A549 (cell line): Measurements from ENCODE around the gene RPP30. TPM values are rescaled to one million over a fixed set of nuclear protein-coding genes. Genes with fewer than 3 reads are reported as not detected.
"Not testable (repeated sequence)": the region's sequence is repeated elsewhere in the genome, so short reads cannot be mapped to it uniquely, and the experiment has no call there.

Source experiments
- ATAC-seq, 2 experiments: fragments of 200-7000 bp in 1 of 2; fragments of >200 bp in 1 of 2; cut with Nextera tagmentation in 1 of 2; cut with Tn5 transposase in 1 of 2; 3 replicates each; pipeline versions ENCODE4 v1.8.0 to v1.9.1; 2018 to 2020; ENCODE audit warnings: mild to moderate bottlenecking in 1 of 2, moderate library complexity in 1 of 2
- CTCF ChIA-PET: fragments of 300-600 bp; sonication (Branson Sonifier 250); formaldehyde crosslinking; extraction: SDS; loops from one replicate; lab custom pipeline; 2021; ENCODE audit warnings: antibody characterized with exemption, inconsistent platforms; lab: Yijun Ruan, JAX
- POLR2A ChIA-PET: fragments of 350-600 bp; formaldehyde crosslinking; extraction: SDS; loops from one replicate; lab custom pipeline; 2021; ENCODE audit warnings: antibody characterized with exemption, inconsistent platforms; lab: Yijun Ruan, JAX
- DNase-seq, 2 experiments: peaks; one replicate each; pipeline versions ENCODE4 v3.0.0 to v3.0.0-alpha.2; 2011 to 2016; ENCODE audit warnings: low read depth in 1 of 2, low spot score in 1 of 2
- FAIRE-seq: peaks from 2 replicates; lab custom pipeline; 2011; peaks lifted over from hg19 to GRCh38; lab: Jason Lieb, UNC
- H3K27ac ChIP-seq, 2 experiments: fragments of >200 bp; sonication (Bioruptor Twin); formaldehyde crosslinking; 3 replicates each; pipeline ENCODE4 v1.5.1; 2016 to 2017
- H3K4me1 ChIP-seq: fragments of >200 bp; sonication (Bioruptor Twin); formaldehyde crosslinking; 3 replicates; pipeline ENCODE4 v1.6.1; 2016
- H3K4me2 ChIP-seq: fragments of >200 bp; sonication (Bioruptor Twin); formaldehyde crosslinking; 3 replicates; pipeline ENCODE4 v1.6.1; 2016
- H3K4me3 ChIP-seq: fragments of >200 bp; sonication (Bioruptor Twin); formaldehyde crosslinking; 3 replicates; pipeline ENCODE4 v1.5.1; 2016
- H3K9me3 ChIP-seq: fragments of >200 bp; sonication (Bioruptor Twin); formaldehyde crosslinking; 3 replicates; pipeline ENCODE4 v1.6.1; 2016
- ESRRA ChIP-seq: fragments of 150-350 bp; IDR thresholded peaks from 2 replicates; pipeline ENCODE4 v1.6.1; 2014; ENCODE audit warnings: mild to moderate bottlenecking, low read length, borderline replicate concordance
- FOSB ChIP-seq: fragments of 250-450 bp; sonication (Bioruptor Pico); IDR thresholded peaks from 2 replicates; pipeline ENCODE4 v1.5.0; 2020; ENCODE audit warnings: mild to moderate bottlenecking, moderate library complexity
- HDAC2 ChIP-seq: fragments of 200-600 bp; sonication (generic); IDR thresholded peaks from 2 replicates; pipeline ENCODE4 v1.6.1; 2016
- HOXB13 ChIP-seq: fragments of 250-450 bp; sonication (Bioruptor Pico); IDR thresholded peaks from 2 replicates; pipeline ENCODE4 v1.5.0; 2020; ENCODE audit warnings: low read depth, mild to moderate bottlenecking, moderate library complexity
- KDM5A ChIP-seq: fragments of 200-600 bp; sonication (generic); IDR thresholded peaks from 2 replicates; pipeline ENCODE4 v1.6.1; 2016; ENCODE audit warnings: antibody characterized with exemption, mild to moderate bottlenecking
- MAFK ChIP-seq: fragments of 450-650 bp; IDR thresholded peaks from 2 replicates; pipeline ENCODE4 v1.6.1; 2014; ENCODE audit not compliant: partially characterized antibody
- POLR2AphosphoS2 ChIP-seq: conservative IDR thresholded peaks from 2 replicates; pipeline ENCODE4 v1.6.1; 2012; ENCODE audit warnings: low read length, improper control_type of control experiment, inconsistent platforms
- RAD21 ChIP-seq, 2 experiments: fragments of >200 bp in 1 of 2; sonication (Bioruptor Twin) in 1 of 2; formaldehyde crosslinking in 1 of 2; IDR thresholded peaks in 1 of 2; conservative IDR thresholded peaks in 1 of 2; 2 replicates in 1 of 2; 3 replicates in 1 of 2; pipeline ENCODE4 v1.6.1; 2012 to 2018; ENCODE audit warnings: inconsistent platforms in 1 of 2
- RARB ChIP-seq: fragments of 250-450 bp; sonication (Bioruptor Pico); IDR thresholded peaks from 2 replicates; pipeline ENCODE4 v1.8.0; 2021; ENCODE audit warnings: mild to moderate bottlenecking, moderate library complexity
- SMC3 ChIP-seq: fragments of >200 bp; sonication (Bioruptor Twin); formaldehyde crosslinking; IDR thresholded peaks from 3 replicates; pipeline ENCODE4 v1.6.1; 2018; ENCODE audit warnings: inconsistent platforms
- TFCP2L1 ChIP-seq: fragments of 250-450 bp; sonication (Bioruptor Pico); IDR thresholded peaks from 2 replicates; pipeline ENCODE4 v1.5.0; 2021; ENCODE audit warnings: mild to moderate bottlenecking
- ZSCAN20 ChIP-seq: fragments of 250-450 bp; sonication (Bioruptor Pico); IDR thresholded peaks from 2 replicates; pipeline ENCODE4 v1.8.0; 2022; ENCODE audit warnings: mild to moderate bottlenecking, moderate library complexity
- WGBS: methylation state at CpG from one replicate; pipeline ENCODE4 v1.1.6; 2017; ENCODE audit errors: missing lambda C conversion rate; 5-methylcytosine and 5-hydroxymethylcytosine counted together
- polyA plus RNA-seq, 4 experiments: library from polyadenylated mRNA; depleted of rRNA in 3 of 4; stranded (reverse); fragments of >200 nt; fragmentation: RNase III in 1 of 4; extraction: RNeasy Plus Mini Kit Qiagen cat#74134 plus additional on column Dnase treatment in 1 of 4; gene quantifications; 2 replicates in 3 of 4; 3 replicates in 1 of 4; pipeline ENCODE4 v1.2.3, GENCODE V29; 2011 to 2017
- TF ChIP-seq, protein P1 (sequence below): IDR thresholded peaks from 2 replicates; pipeline ENCODE4 v1.6.1; 2012
- TF ChIP-seq, protein P2 (sequence below): fragments of 200-600 bp; sonication (generic); IDR thresholded peaks from 2 replicates; pipeline ENCODE4 v1.6.1; 2016; ENCODE audit warnings: antibody characterized with exemption, mild to moderate bottlenecking, moderate library complexity
- TF ChIP-seq, protein P3 (sequence below): fragments of >200 bp; sonication (Bioruptor Twin); formaldehyde crosslinking; IDR thresholded peaks from 3 replicates; pipeline ENCODE4 v1.6.1; 2016
- TF ChIP-seq, protein P4 (sequence below): IDR thresholded peaks from 2 replicates; pipeline ENCODE4 v1.6.1; 2012; ENCODE audit warnings: low read depth, borderline replicate concordance
- TF ChIP-seq, protein P5 (sequence below): fragments of >200 bp; sonication (Bioruptor Twin); formaldehyde crosslinking; IDR thresholded peaks from 3 replicates; pipeline ENCODE4 v1.5.1; 2016

RPP30 gene
- polyA plus RNA-seq, 2 of the 4 experiments (the other 2 are of a cell fraction) = 54.3 to 70.9 TPM

DNA sequence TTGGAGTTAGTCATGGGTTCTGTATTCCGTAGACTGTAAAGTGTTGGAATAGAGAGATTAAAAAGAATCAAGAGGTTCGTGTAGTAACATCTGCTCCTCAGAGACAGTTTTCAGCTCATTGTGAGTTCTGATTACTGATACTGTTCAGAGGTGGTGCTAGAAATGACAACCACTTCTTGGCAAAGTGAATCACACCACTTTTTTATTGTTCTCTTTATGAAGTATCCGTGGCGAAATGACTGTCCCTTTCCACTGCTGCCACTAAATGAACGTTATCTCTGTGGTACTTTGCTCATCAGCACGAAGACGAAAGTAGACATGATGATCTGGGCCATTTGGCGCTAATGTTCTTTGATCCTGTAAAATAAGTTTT lies 860 bp downstream of the RPP30 start:
- POLR2A ChIA-PET = no interaction called here
- 56% methylated on average over 8 of the region's 8 CpGs for WGBS
- peaks cover 7% of the 10 kb centered on the region; the same call in 2 of the 3 replicates for H3K4me1 ChIP-seq
- DNase-seq (no peak), FAIRE-seq (no peak), ATAC-seq (no peak)
- peak overlapping the region; percentile 74 for H3K4me3 ChIP-seq
- H3K27ac ChIP-seq = peak overlapping the region; percentile 75 to 90; a peak in 5 of 6 replicates
- peaks cover 19% of the 10 kb centered on the region for H3K9me3 ChIP-seq
- H3K4me2 ChIP-seq = peak overlapping the region; percentile 88
- CTCF ChIA-PET = interaction anchor here (1.2 to 3.1 kb wide), 5 partner anchors 7 to 122 kb away, joined by 4 to 14 read pairs (median 11); no protein-coding TSS in a partner anchor
- TF ChIP-seq, protein P1, sequence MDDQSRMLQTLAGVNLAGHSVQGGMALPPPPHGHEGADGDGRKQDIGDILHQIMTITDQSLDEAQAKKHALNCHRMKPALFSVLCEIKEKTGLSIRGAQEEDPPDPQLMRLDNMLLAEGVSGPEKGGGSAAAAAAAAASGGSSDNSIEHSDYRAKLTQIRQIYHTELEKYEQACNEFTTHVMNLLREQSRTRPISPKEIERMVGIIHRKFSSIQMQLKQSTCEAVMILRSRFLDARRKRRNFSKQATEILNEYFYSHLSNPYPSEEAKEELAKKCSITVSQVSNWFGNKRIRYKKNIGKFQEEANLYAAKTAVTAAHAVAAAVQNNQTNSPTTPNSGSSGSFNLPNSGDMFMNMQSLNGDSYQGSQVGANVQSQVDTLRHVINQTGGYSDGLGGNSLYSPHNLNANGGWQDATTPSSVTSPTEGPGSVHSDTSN = no peak
- TF ChIP-seq HOXB13 (CRISPR knock-in tag) = no peak
- no peak for TF ChIP-seq KDM5A
- TF ChIP-seq HDAC2 = no peak
- TF ChIP-seq, protein P2, sequence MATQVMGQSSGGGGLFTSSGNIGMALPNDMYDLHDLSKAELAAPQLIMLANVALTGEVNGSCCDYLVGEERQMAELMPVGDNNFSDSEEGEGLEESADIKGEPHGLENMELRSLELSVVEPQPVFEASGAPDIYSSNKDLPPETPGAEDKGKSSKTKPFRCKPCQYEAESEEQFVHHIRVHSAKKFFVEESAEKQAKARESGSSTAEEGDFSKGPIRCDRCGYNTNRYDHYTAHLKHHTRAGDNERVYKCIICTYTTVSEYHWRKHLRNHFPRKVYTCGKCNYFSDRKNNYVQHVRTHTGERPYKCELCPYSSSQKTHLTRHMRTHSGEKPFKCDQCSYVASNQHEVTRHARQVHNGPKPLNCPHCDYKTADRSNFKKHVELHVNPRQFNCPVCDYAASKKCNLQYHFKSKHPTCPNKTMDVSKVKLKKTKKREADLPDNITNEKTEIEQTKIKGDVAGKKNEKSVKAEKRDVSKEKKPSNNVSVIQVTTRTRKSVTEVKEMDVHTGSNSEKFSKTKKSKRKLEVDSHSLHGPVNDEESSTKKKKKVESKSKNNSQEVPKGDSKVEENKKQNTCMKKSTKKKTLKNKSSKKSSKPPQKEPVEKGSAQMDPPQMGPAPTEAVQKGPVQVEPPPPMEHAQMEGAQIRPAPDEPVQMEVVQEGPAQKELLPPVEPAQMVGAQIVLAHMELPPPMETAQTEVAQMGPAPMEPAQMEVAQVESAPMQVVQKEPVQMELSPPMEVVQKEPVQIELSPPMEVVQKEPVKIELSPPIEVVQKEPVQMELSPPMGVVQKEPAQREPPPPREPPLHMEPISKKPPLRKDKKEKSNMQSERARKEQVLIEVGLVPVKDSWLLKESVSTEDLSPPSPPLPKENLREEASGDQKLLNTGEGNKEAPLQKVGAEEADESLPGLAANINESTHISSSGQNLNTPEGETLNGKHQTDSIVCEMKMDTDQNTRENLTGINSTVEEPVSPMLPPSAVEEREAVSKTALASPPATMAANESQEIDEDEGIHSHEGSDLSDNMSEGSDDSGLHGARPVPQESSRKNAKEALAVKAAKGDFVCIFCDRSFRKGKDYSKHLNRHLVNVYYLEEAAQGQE = no peak
- TF ChIP-seq, protein P3, sequence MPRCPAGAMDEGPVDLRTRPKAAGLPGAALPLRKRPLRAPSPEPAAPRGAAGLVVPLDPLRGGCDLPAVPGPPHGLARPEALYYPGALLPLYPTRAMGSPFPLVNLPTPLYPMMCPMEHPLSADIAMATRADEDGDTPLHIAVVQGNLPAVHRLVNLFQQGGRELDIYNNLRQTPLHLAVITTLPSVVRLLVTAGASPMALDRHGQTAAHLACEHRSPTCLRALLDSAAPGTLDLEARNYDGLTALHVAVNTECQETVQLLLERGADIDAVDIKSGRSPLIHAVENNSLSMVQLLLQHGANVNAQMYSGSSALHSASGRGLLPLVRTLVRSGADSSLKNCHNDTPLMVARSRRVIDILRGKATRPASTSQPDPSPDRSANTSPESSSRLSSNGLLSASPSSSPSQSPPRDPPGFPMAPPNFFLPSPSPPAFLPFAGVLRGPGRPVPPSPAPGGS = no peak
- TF ChIP-seq, protein P4, sequence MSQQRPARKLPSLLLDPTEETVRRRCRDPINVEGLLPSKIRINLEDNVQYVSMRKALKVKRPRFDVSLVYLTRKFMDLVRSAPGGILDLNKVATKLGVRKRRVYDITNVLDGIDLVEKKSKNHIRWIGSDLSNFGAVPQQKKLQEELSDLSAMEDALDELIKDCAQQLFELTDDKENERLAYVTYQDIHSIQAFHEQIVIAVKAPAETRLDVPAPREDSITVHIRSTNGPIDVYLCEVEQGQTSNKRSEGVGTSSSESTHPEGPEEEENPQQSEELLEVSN = no peak
- no peak for TF ChIP-seq ESRRA
- TF ChIP-seq TFCP2L1 (CRISPR knock-in tag) = no peak
- no peak for TF ChIP-seq FOSB
- no peak for TF ChIP-seq RARB (CRISPR knock-in tag)
- no peak for TF ChIP-seq RAD21 (conservative IDR thresholded peaks at IDR 0.05 in 1 of 2, IDR thresholded peaks at IDR 0.05 in 1 of 2)
- TF ChIP-seq ZSCAN20 (CRISPR knock-in tag) = no peak
- TF ChIP-seq POLR2AphosphoS2 = no peak

DNA sequence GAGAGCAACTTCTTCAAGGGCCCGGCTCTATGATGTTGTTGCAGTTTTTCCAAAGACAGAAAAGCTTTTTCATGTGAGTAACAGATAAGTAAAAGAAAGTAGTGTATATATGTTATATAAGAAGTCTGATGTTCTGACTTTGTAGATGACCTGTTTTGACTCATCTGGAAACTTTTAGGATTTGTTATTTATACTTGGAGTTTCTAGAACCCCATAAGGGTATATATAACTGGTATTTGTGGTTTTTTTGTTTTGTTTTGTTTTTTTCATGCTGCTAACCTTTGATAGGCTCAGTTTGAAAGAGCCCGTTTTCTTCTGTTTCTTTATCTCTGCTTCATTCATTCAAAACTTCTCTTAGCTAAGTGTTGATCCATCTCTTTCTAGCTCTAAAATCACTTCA lies 7.3 kb downstream of the RPP30 start:
- no peak for TF ChIP-seq MAFK
- TF ChIP-seq RARB (CRISPR knock-in tag) = no peak
- 90% methylated on average over 2 of the region's 2 CpGs for WGBS
- Histone ChIP-seq H3K4me2 (no peak overlapping the region), H3K27ac (no peak overlapping the region), H3K4me3 (no peak overlapping the region), H3K4me1 (no peaks in the 10 kb centered on the region), H3K9me3 (no peaks in the 10 kb centered on the region)
- ChIA-PET POLR2A (no interaction called here), CTCF (interaction anchor here (0.6 to 1.8 kb wide), 16 partner anchors 8 to 1045 kb away, joined by 3 to 13 read pairs (median 4); partner anchors contain the start of genes BTAF1 and RPP30)
- no peak for FAIRE-seq
- no peak for DNase-seq
- no peak for ATAC-seq

DNA sequence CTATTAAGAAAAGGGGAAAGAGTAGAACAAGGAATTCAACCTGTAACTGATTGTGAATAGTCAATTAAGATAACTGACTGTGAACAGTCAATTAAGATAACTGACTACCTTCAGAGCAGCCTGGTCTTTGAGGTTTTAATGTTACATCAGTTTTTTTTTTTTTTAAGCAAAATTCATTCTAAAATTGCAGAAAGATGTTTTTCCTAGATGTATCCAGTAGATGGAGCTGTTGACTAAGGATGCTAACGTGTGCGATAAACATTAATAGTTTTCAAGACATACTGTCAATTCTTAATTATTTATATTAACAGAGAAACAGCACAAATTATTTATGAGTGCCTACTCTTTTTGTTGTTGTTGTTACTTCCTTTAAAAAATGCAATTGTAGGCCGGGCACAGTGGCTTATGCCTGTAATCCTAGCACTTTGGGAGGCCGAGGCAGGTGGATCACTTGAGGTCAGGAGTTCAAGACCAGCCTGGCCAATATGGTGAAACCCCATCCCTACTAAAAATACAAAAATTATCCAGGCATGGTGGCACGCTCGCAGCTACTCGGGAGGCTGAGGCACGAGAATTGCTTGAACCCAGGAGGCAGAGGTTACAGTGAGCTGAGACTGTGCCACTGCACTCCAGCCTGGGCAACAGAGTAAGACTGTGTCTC lies 8.4 kb downstream of the RPP30 start:
- TF ChIP-seq, protein P5, sequence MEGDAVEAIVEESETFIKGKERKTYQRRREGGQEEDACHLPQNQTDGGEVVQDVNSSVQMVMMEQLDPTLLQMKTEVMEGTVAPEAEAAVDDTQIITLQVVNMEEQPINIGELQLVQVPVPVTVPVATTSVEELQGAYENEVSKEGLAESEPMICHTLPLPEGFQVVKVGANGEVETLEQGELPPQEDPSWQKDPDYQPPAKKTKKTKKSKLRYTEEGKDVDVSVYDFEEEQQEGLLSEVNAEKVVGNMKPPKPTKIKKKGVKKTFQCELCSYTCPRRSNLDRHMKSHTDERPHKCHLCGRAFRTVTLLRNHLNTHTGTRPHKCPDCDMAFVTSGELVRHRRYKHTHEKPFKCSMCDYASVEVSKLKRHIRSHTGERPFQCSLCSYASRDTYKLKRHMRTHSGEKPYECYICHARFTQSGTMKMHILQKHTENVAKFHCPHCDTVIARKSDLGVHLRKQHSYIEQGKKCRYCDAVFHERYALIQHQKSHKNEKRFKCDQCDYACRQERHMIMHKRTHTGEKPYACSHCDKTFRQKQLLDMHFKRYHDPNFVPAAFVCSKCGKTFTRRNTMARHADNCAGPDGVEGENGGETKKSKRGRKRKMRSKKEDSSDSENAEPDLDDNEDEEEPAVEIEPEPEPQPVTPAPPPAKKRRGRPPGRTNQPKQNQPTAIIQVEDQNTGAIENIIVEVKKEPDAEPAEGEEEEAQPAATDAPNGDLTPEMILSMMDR = peak; percentile 73
- peak; percentile 78 to 82 for TF ChIP-seq RAD21 (conservative IDR thresholded peaks at IDR 0.05 in 1 of 2, IDR thresholded peaks at IDR 0.05 in 1 of 2)
- TF ChIP-seq SMC3 = peak; percentile 59
- H3K4me3 ChIP-seq, H3K9me3 ChIP-seq, H3K4me2 ChIP-seq, POLR2A ChIA-PET, H3K27ac ChIP-seq, H3K4me1 ChIP-seq, ATAC-seq: not testable (repeated sequence)
- FAIRE-seq = peak; percentile 80
- CTCF ChIA-PET = interaction anchor here (0.7 to 1.8 kb wide), 20 partner anchors 8 to 1044 kb away, joined by 3 to 13 read pairs (median 4); partner anchors contain the start of genes BTAF1 and RPP30
- WGBS = 51% methylated on average over 8 of the region's 8 CpGs
- peak in 1 of 2 experiments; percentile 51 for DNase-seq
